Dendritic cell treated with granulocyte-macrophage colony-stimulating factor and Interleukin-4, amounts not matched to agents 40 ng/mL and 50 ng/mL, for 4 days (primary cell): ENCODE results near the gene SDF2L1.

ENCODE experiments used
- H3K27ac Mint-ChIP-seq: one replicate; pipeline ENCODE4 v1.8.0; 2022; ENCODE audit warnings: mild to moderate bottlenecking, mixed read lengths
- H3K27me3 Mint-ChIP-seq: one replicate; pipeline ENCODE4 v1.8.0; 2022; ENCODE audit warnings: mild to moderate bottlenecking, mixed read lengths
- H3K36me3 Mint-ChIP-seq: one replicate; pipeline ENCODE4 v1.8.0; 2022; ENCODE audit warnings: low read depth, mixed read lengths
- H3K4me1 Mint-ChIP-seq: one replicate; pipeline ENCODE4 v1.8.0; 2022; ENCODE audit warnings: low read depth, mixed read lengths
- H3K4me3 Mint-ChIP-seq: one replicate; pipeline ENCODE4 v1.8.0; 2022; ENCODE audit warnings: mild to moderate bottlenecking, moderate library complexity, mixed read lengths
- H3K9me3 Mint-ChIP-seq: one replicate; pipeline ENCODE4 v1.8.0; 2022; ENCODE audit warnings: mixed read lengths
- intact Hi-C: fragments of 100-400 bp; cut with micrococcal nuclease; formaldehyde crosslinking; loops from one replicate; pipeline ENCODE4 v1.15.0; 2022

SDF2L1 gene

DNA sequence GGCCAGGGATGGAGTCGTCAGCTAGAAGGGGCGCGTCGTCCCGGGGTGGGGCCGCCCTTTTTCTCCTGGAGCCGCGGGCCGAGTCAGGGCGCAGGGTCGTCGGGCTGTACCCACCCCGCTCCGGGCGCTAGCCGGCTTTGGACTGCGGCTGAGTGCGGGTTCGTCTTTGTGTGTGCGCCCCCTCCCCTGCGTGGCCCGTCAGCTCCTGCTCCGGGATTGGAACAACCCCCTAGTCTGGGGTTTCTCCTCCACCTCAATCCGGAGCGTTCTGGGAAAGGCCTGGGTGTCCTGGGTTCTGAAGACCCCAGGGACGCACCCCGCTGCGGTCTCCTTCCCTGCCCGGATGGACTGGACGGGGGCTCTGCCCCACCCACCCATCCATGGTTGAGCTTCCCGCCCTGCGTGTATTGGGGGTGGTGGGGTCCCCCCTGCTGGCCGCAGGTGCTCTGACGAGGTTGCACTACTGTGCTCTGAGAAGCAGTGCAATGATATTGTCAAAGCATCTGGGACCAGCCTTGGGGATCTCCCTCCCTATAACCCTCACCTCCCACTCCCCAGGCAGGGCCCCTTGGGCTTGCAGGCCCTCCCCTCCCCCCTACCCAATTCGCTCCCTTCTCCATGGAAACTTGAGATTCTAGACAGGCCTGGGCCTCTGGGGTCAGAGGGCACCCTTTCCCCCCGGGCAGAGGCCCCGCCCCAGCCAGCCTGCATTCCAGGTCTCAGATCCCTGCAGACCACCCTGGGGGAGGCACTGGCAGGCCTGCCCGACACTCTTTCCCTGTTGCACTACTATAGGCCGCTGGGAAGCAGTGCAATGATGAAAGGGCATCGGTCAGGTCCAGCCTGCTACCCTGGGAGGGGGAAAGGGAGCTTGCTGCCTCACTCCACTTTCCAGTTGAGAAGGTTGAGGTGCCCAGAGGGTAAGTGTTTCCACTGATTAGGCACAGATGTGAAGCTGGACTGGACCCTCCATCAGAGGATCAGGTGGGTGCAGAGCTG lies 10.7 kb downstream of the SDF2L1 start:
- peak overlapping the region; percentile 66 for H3K27ac Mint-ChIP-seq
- H3K4me3 Mint-ChIP-seq, result peak overlapping the region; percentile 87
- H3K27me3 Mint-ChIP-seq, result peaks cover 12% of the 10 kb centered on the region
- H3K36me3 Mint-ChIP-seq, result peaks cover 36% of the 10 kb centered on the region
- H3K9me3 Mint-ChIP-seq, result no peaks in the 10 kb centered on the region
- intact Hi-C loops, result no loop called here
- H3K4me1 Mint-ChIP-seq, result peaks cover 53% of the 10 kb centered on the region

- H3K27ac Mint-ChIP-seq, result peak overlapping the region; percentile 47
- peak overlapping the region; percentile 84 for H3K4me3 Mint-ChIP-seq
- intact Hi-C loops, result no loop called here
- H3K9me3 Mint-ChIP-seq, result no peaks in the 10 kb centered on the region
- H3K27me3 Mint-ChIP-seq, result peaks cover 17% of the 10 kb centered on the region
- H3K36me3 Mint-ChIP-seq, result peaks cover 3% of the 10 kb centered on the region
- H3K4me1 Mint-ChIP-seq, result peaks cover 36% of the 10 kb centered on the region
Observed at GRCh38 chr22:21657020-21657359, 14.9 kb downstream of the SDF2L1 start.

GRCh38 chr22:21657360-21658032 lies 15.4 kb downstream of the SDF2L1 start:
- Mint-ChIP-seq H3K9me3 (no peaks in the 10 kb centered on the region), H3K4me3 (peak overlapping the region; percentile 84), H3K27me3 (peaks cover 17% of the 10 kb centered on the region), H3K4me1 (peaks cover 31% of the 10 kb centered on the region), H3K36me3 (no peaks in the 10 kb centered on the region), H3K27ac (peak overlapping the region; percentile 47)
- intact Hi-C loops, result no loop called here

DNA sequence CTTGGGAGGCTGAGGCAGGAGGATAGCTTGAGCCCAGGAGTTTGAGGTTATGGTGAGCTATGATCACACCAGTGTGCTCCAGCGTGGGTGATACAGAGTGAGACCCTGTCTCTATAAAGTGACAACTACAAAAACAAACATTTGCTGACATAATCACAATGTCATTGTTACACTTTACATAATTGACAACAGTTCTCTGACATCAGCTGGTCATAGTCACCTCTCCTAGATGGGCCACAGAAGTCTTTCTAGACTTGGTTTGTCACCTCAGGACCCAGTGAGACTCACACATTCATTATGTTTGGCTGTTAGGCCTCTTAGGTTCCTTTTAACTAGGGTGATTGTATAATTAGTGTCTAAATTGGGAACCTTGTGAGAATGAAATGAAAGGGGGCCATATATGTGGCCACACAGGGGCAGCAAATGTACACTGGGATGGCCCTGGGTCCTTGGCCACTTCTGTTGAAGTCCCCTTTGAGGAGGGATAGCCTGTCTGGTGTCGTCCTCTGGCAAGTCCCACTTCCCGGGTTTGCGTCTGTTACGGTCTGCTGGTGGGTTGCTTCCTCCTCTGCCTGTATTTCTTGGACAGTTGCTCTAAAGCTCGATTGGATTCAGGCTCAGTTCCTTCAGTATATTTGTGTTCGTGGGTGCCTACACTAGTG lies 17.9 kb downstream of the SDF2L1 start:
- Mint-ChIP-seq H3K36me3 (no peaks in the 10 kb centered on the region), H3K9me3 (no peaks in the 10 kb centered on the region), H3K27ac (no peak overlapping the region), H3K27me3 (peaks cover 17% of the 10 kb centered on the region), H3K4me1 (peaks cover 25% of the 10 kb centered on the region), H3K4me3 (no peak overlapping the region)
- intact Hi-C loops, result no loop called here

DNA sequence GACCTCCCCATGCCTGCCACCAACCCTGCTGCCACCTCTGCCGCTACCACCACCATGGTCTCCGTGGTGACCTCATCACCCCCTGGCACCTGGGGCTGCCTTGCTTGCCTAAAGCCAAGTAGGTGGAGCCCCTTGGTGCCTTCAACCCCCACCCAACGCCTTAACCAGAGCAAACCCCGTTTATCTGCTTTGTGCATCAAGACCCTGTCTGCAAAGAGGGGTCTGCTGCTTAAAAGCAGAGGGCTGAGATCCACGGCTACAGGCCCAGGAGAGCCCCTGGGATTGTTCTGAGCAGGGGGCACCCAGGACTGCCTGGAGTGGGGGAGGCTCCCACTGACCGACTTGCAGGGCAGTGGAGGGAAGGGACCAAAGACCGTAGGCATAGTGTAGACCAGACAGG lies 18.8 kb downstream of the SDF2L1 start:
- no peak overlapping the region for H3K4me3 Mint-ChIP-seq
- intact Hi-C loops, result no loop called here
- H3K4me1 Mint-ChIP-seq, result peaks cover 33% of the 10 kb centered on the region
- H3K9me3 Mint-ChIP-seq, result no peaks in the 10 kb centered on the region
- peaks cover 2% of the 10 kb centered on the region for H3K36me3 Mint-ChIP-seq
- no peak overlapping the region for H3K27ac Mint-ChIP-seq
- peaks cover 17% of the 10 kb centered on the region for H3K27me3 Mint-ChIP-seq

GRCh38 chr22:21661991-21662390 lies 19.9 kb downstream of the SDF2L1 start:
- Mint-ChIP-seq H3K4me3 (no peak overlapping the region), H3K27ac (no peak overlapping the region), H3K4me1 (peaks cover 26% of the 10 kb centered on the region), H3K27me3 (peaks cover 11% of the 10 kb centered on the region), H3K36me3 (peaks cover 9% of the 10 kb centered on the region), H3K9me3 (no peaks in the 10 kb centered on the region)
- intact Hi-C loops, result no loop called here

DNA sequence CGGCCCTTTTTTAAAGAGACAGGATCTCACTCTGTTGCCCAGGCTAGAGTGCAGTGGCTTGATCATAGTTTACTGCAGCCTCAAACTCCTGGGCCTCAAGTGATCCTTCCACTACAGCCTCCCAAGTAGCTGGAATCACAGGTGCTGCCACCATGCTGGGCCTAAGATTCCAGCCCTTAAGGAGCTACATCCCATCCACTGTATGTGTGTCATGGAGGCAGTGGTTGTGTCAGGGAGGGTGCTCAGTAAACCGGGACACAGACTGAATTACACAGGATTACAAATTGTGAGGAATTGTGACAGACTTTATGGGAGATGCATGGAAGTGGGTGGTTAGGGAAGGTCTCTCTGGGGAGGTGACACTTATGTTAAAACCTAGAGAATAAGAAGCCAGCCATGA lies 21.6 kb downstream of the SDF2L1 start:
- intact Hi-C loops, result no loop called here
- Mint-ChIP-seq H3K27me3 (no peaks in the 10 kb centered on the region), H3K9me3 (no peaks in the 10 kb centered on the region), H3K36me3 (peaks cover 16% of the 10 kb centered on the region), H3K4me1 (peaks cover 26% of the 10 kb centered on the region), H3K27ac (no peak overlapping the region), H3K4me3 (no peak overlapping the region)

DNA sequence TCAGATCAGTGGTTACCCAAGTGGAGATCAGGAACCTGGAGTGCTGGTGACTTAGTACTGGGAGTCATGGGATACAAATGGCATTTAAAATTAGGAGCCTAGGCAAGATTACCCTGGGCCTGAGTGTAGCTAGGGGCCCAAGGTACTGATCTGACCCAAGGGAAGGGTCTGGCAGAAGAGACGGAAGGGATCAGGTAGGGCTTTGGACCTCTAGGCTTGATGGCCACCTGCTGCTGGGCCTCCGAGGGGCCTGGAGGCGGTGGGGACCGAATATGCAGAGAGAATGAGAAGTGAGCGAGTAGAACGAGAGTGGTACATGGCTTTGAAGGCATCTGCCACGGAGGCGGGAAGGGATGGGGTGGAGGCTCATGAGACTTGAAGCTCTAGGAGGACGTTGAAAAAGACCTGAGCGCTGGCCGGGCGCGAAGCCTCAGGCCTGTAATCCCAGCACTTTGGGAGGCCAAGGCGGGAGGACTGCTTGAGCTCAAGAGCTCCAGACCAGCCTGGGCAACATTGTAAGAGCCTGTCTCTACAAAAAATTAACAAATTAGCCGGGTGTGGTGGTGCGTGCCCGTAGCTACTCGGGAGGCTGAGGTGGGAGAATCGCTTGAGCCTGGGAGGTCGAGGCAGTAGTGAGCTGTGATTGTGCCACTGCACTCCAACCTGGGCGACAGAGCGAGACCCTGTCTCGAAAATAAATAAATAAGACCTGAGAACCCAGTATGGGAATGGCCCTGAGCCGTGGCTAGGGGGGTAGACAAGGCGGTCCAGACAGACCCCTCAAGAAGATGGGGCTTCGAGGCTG lies 23.1 kb downstream of the SDF2L1 start:
- Mint-ChIP-seq H3K27ac (peak overlapping the region; percentile 99), H3K27me3 (no peaks in the 10 kb centered on the region), H3K4me3 (peak overlapping the region; percentile 97), H3K4me1 (peaks cover 34% of the 10 kb centered on the region), H3K9me3 (no peaks in the 10 kb centered on the region), H3K36me3 (peaks cover 31% of the 10 kb centered on the region)
- intact Hi-C loops, result no loop called here

GRCh38 chr22:21666786-21667185 lies 24.7 kb downstream of the SDF2L1 start:
- H3K36me3 Mint-ChIP-seq, result peaks cover 47% of the 10 kb centered on the region
- H3K4me1 Mint-ChIP-seq, result peaks cover 49% of the 10 kb centered on the region
- intact Hi-C loops, result no loop called here
- H3K27ac Mint-ChIP-seq, result peak overlapping the region; percentile 99
- no peaks in the 10 kb centered on the region for H3K27me3 Mint-ChIP-seq
- no peaks in the 10 kb centered on the region for H3K9me3 Mint-ChIP-seq
- peak overlapping the region; percentile 97 for H3K4me3 Mint-ChIP-seq

GRCh38 chr22:21669026-21669425 lies 26.9 kb downstream of the SDF2L1 start:
- Mint-ChIP-seq H3K36me3 (peaks cover 69% of the 10 kb centered on the region), H3K4me3 (no peak overlapping the region), H3K27me3 (no peaks in the 10 kb centered on the region), H3K27ac (no peak overlapping the region), H3K9me3 (no peaks in the 10 kb centered on the region), H3K4me1 (peaks cover 60% of the 10 kb centered on the region)
- intact Hi-C loops, result no loop called here

DNA sequence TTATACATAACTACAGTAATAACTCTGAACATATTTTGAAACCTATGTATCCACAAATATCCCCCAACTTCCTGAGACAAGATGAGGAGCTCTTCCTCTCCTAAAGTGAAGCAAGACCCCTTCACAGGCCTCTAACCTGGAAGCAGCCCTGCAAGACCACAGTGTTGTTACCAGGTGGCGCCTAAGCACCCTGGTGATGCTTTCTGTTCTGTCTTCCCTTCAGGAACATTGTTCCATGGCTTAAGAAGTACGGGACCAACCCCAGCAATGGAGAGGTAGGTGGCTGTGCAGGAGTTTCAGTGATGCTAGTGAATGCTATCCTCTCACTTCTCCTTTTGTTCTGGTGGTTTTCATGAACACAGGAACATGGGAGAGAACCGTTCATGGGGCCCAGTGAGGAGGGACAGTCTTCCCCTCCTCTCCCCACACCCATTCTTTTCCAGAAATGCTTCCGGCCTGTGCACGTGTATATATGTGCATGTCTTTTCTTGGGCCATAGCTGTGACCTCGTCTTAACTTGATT lies 30.1 kb downstream of the SDF2L1 start:
- Mint-ChIP-seq H3K27me3 (no peaks in the 10 kb centered on the region), H3K36me3 (peaks cover 91% of the 10 kb centered on the region), H3K9me3 (no peaks in the 10 kb centered on the region), H3K27ac (no peak overlapping the region), H3K4me1 (peaks cover 46% of the 10 kb centered on the region), H3K4me3 (no peak overlapping the region)
- intact Hi-C loops, result no loop called here

GRCh38 chr22:21673534-21674321 lies 31.6 kb downstream of the SDF2L1 start:
- H3K4me1 Mint-ChIP-seq, result peaks cover 35% of the 10 kb centered on the region
- H3K27me3 Mint-ChIP-seq, result no peaks in the 10 kb centered on the region
- H3K9me3 Mint-ChIP-seq, result no peaks in the 10 kb centered on the region
- H3K36me3 Mint-ChIP-seq, result peaks cover 100% of the 10 kb centered on the region
- no peak overlapping the region for H3K4me3 Mint-ChIP-seq
- intact Hi-C loops, result no loop called here
- H3K27ac Mint-ChIP-seq, result peak overlapping the region; percentile 18
